Measurements from ENCODE around the gene SLC31A1. TPM values are rescaled to one million over a fixed set of nuclear protein-coding genes. Genes with fewer than 3 reads are reported as not detected.
"Not testable (repeated sequence)": the region's sequence is repeated elsewhere in the genome, so short reads cannot be mapped to it uniquely, and the experiment has no call there.

The SLC31A1 gene
- total RNA-seq, 1 experiment from 2014 or later, result 68.3 TPM

GRCh38 chr9:113219969-113220368 is 1.4 kb upstream of the SLC31A1 start:
- no peak for DNase-seq (ENCODE audit: extremely low read depth, low read depth)

- DNase-seq (ENCODE audit: extremely low read depth, low read depth), result no peak
Observed at GRCh38 chr9:113220467-113221002, 809 bp upstream of the SLC31A1 start.

GRCh38 chr9:113221800-113222481 is 597 bp downstream of the SLC31A1 start:
- DNase-seq (ENCODE audit: extremely low read depth, low read depth), result no peak

- peak; percentile 35 for DNase-seq (ENCODE audit: extremely low read depth, low read depth)
Observed at GRCh38 chr9:113222482-113222841, 1.1 kb downstream of the SLC31A1 start.

- DNase-seq (ENCODE audit: extremely low read depth, low read depth), result no peak
Observed at GRCh38 chr9:113223963-113224362, 2.6 kb downstream of the SLC31A1 start.

GRCh38 chr9:113227436-113227835 is 6.1 kb downstream of the SLC31A1 start:
- DNase-seq (ENCODE audit: extremely low read depth, low read depth), result no peak

- no peak for DNase-seq (ENCODE audit: extremely low read depth, low read depth)
Observed at GRCh38 chr9:113228130-113228665, 6.9 kb downstream of the SLC31A1 start.

- no peak for DNase-seq (ENCODE audit: extremely low read depth, low read depth)
Observed at GRCh38 chr9:113231701-113232100, 10.4 kb downstream of the SLC31A1 start.

- DNase-seq (ENCODE audit: extremely low read depth, low read depth), result not testable (repeated sequence)
Observed at GRCh38 chr9:113235701-113236255, 14.4 kb downstream of the SLC31A1 start.

- DNase-seq (ENCODE audit: extremely low read depth, low read depth), result no peak
Observed at GRCh38 chr9:113237026-113237425, 15.7 kb downstream of the SLC31A1 start.

- no peak for DNase-seq (ENCODE audit: extremely low read depth, low read depth)
Observed at GRCh38 chr9:113238202-113238858, 17.0 kb downstream of the SLC31A1 start.

GRCh38 chr9:113238859-113239232 is 17.5 kb downstream of the SLC31A1 start:
- no peak for DNase-seq (ENCODE audit: extremely low read depth, low read depth)

GRCh38 chr9:113241161-113241560 is 19.8 kb downstream of the SLC31A1 start:
- DNase-seq (ENCODE audit: extremely low read depth, low read depth), result no peak

GRCh38 chr9:113244556-113244955 is 23.2 kb downstream of the SLC31A1 start:
- no peak for DNase-seq (ENCODE audit: extremely low read depth, low read depth)

- DNase-seq (ENCODE audit: extremely low read depth, low read depth), result no peak
Observed at GRCh38 chr9:113245894-113246293, 24.6 kb downstream of the SLC31A1 start.

- no peak for DNase-seq (ENCODE audit: extremely low read depth, low read depth)
Observed at GRCh38 chr9:113246928-113247327, 25.6 kb downstream of the SLC31A1 start.

- DNase-seq (ENCODE audit: extremely low read depth, low read depth), result no peak
Observed at GRCh38 chr9:113247640-113248039, 26.3 kb downstream of the SLC31A1 start.

GRCh38 chr9:113249661-113250060 is 28.3 kb downstream of the SLC31A1 start:
- DNase-seq (ENCODE audit: extremely low read depth, low read depth), result not testable (repeated sequence)

- no peak for DNase-seq (ENCODE audit: extremely low read depth, low read depth)
Observed at GRCh38 chr9:113250807-113251206, 29.5 kb downstream of the SLC31A1 start.

- no peak for DNase-seq (ENCODE audit: extremely low read depth, low read depth)
Observed at GRCh38 chr9:113254991-113255390, 33.6 kb downstream of the SLC31A1 start.

GRCh38 chr9:113255438-113255837 is 34.1 kb downstream of the SLC31A1 start:
- DNase-seq (ENCODE audit: extremely low read depth, low read depth), result no peak

- DNase-seq (ENCODE audit: extremely low read depth, low read depth), result no peak
Observed at GRCh38 chr9:113257863-113258262, 36.5 kb downstream of the SLC31A1 start.
